ENCODE results near the gene CLDN25.
A peak's percentile ranks its signal among the peaks of the same experiment; 100 is the strongest.
"Not testable (repeated sequence)": the region's sequence is repeated elsewhere in the genome, so short reads cannot be mapped to it uniquely, and the experiment has no call there.

The CLDN25 gene

GRCh38 chr11:113760241-113760640, 19.4 kb upstream of the CLDN25 start:
- TF ChIP-seq CTCF (IDR thresholded peaks at IDR 0.05; ENCODE audit: poor library complexity, severe bottlenecking) = no peak
- no peaks in the 10 kb centered on the region for H3K4me1 ChIP-seq (ENCODE audit: insufficient read depth, poor library complexity, severe bottlenecking)
- no peaks in the 10 kb centered on the region for H3K27me3 ChIP-seq (ENCODE audit: insufficient read depth, poor library complexity, severe bottlenecking)
- ATAC-seq (ENCODE audit: low read depth) (no peak), DNase-seq (ENCODE audit: low spot score) (no peak)
- no peak overlapping the region for H3K27ac ChIP-seq (ENCODE audit: poor library complexity, severe bottlenecking)
- peaks cover 85% of the 10 kb centered on the region for H3K36me3 ChIP-seq (ENCODE audit: low read depth)
- H3K9me3 ChIP-seq (ENCODE audit: severe bottlenecking) = no peaks in the 10 kb centered on the region
- no peak overlapping the region for H3K4me3 ChIP-seq (ENCODE audit: severe bottlenecking)

- not testable (repeated sequence) for H3K27me3 ChIP-seq (ENCODE audit: insufficient read depth, poor library complexity, severe bottlenecking); H3K4me3 ChIP-seq (ENCODE audit: severe bottlenecking); H3K9me3 ChIP-seq (ENCODE audit: severe bottlenecking); H3K27ac ChIP-seq (ENCODE audit: poor library complexity, severe bottlenecking); H3K4me1 ChIP-seq (ENCODE audit: insufficient read depth, poor library complexity, severe bottlenecking); ATAC-seq (ENCODE audit: low read depth); DNase-seq (ENCODE audit: low spot score)
- H3K36me3 ChIP-seq (ENCODE audit: low read depth) = peaks cover 75% of the 10 kb centered on the region
Observed at GRCh38 chr11:113763040-113763439, 16.6 kb upstream of the CLDN25 start.

- DNase-seq (ENCODE audit: low spot score) (no peak), ATAC-seq (ENCODE audit: low read depth) (no peak)
- Histone ChIP-seq H3K9me3 (ENCODE audit: severe bottlenecking) (no peaks in the 10 kb centered on the region), H3K27me3 (ENCODE audit: insufficient read depth, poor library complexity, severe bottlenecking) (no peaks in the 10 kb centered on the region), H3K36me3 (ENCODE audit: low read depth) (peaks cover 75% of the 10 kb centered on the region), H3K27ac (ENCODE audit: poor library complexity, severe bottlenecking) (no peak overlapping the region), H3K4me3 (ENCODE audit: severe bottlenecking) (no peak overlapping the region), H3K4me1 (ENCODE audit: insufficient read depth, poor library complexity, severe bottlenecking) (no peaks in the 10 kb centered on the region)
- no peak for TF ChIP-seq CTCF (IDR thresholded peaks at IDR 0.05; ENCODE audit: poor library complexity, severe bottlenecking)
Observed at GRCh38 chr11:113764527-113765219, 14.9 kb upstream of the CLDN25 start.

- no peak overlapping the region for H3K4me3 ChIP-seq (ENCODE audit: severe bottlenecking)
Observed at GRCh38 chr11:113771964-113772363, 7.6 kb upstream of the CLDN25 start.

GRCh38 chr11:113773092-113773415, 6.5 kb upstream of the CLDN25 start:
- no peak for TF ChIP-seq CTCF (IDR thresholded peaks at IDR 0.05; ENCODE audit: poor library complexity, severe bottlenecking)
- H3K36me3 ChIP-seq (ENCODE audit: low read depth) = peaks cover 27% of the 10 kb centered on the region
- peak; percentile 48 for ATAC-seq (ENCODE audit: low read depth)
- H3K27ac ChIP-seq (ENCODE audit: poor library complexity, severe bottlenecking) = peak overlapping the region; percentile 22
- peaks cover 10% of the 10 kb centered on the region for H3K4me1 ChIP-seq (ENCODE audit: insufficient read depth, poor library complexity, severe bottlenecking)
- H3K27me3 ChIP-seq (ENCODE audit: insufficient read depth, poor library complexity, severe bottlenecking) = no peaks in the 10 kb centered on the region
- H3K9me3 ChIP-seq (ENCODE audit: severe bottlenecking) = no peaks in the 10 kb centered on the region
- H3K4me3 ChIP-seq (ENCODE audit: severe bottlenecking) = peak overlapping the region; percentile 63
- DNase-seq (ENCODE audit: low spot score) = no peak

More at GRCh38 chr11:113771964-113772363, 7.6 kb upstream of the CLDN25 start:
- ATAC-seq (ENCODE audit: low read depth) = no peak
- Histone ChIP-seq H3K27ac (ENCODE audit: poor library complexity, severe bottlenecking) (no peak overlapping the region), H3K27me3 (ENCODE audit: insufficient read depth, poor library complexity, severe bottlenecking) (no peaks in the 10 kb centered on the region), H3K36me3 (ENCODE audit: low read depth) (peaks cover 35% of the 10 kb centered on the region), H3K4me1 (ENCODE audit: insufficient read depth, poor library complexity, severe bottlenecking) (peaks cover 4% of the 10 kb centered on the region), H3K9me3 (ENCODE audit: severe bottlenecking) (no peaks in the 10 kb centered on the region)
- no peak for TF ChIP-seq CTCF (IDR thresholded peaks at IDR 0.05; ENCODE audit: poor library complexity, severe bottlenecking)
- no peak for DNase-seq (ENCODE audit: low spot score)

Measured in RWPE2 (cell line).